ENCODE data around the gene ALDH1A1.

Gene ALDH1A1

GRCh38 chr9:72955571-72955970 lies 2.7 kb upstream of the ALDH1A1 start:
- H3K4me1 Mint-ChIP-seq (ENCODE audit: low read depth): no peaks in the 10 kb centered on the region
- H3K9me3 Mint-ChIP-seq: no peaks in the 10 kb centered on the region
- no peaks in the 10 kb centered on the region for H3K36me3 Mint-ChIP-seq (ENCODE audit: low read depth)
- H3K4me3 Mint-ChIP-seq: no peak overlapping the region
- peaks cover 20% of the 10 kb centered on the region for H3K27me3 Mint-ChIP-seq (ENCODE audit: low read depth)
- no peak overlapping the region for H3K27ac Mint-ChIP-seq

GRCh38 chr9:72955126-72955455 lies 2.2 kb upstream of the ALDH1A1 start:
- no peaks in the 10 kb centered on the region for H3K9me3 Mint-ChIP-seq
- no peaks in the 10 kb centered on the region for H3K36me3 Mint-ChIP-seq (ENCODE audit: low read depth)
- H3K27me3 Mint-ChIP-seq (ENCODE audit: low read depth): peaks cover 20% of the 10 kb centered on the region
- no peak overlapping the region for H3K27ac Mint-ChIP-seq
- H3K4me3 Mint-ChIP-seq: no peak overlapping the region
- no peaks in the 10 kb centered on the region for H3K4me1 Mint-ChIP-seq (ENCODE audit: low read depth)

GRCh38 chr9:72954431-72955125 lies 1.7 kb upstream of the ALDH1A1 start:
- no peaks in the 10 kb centered on the region for H3K36me3 Mint-ChIP-seq (ENCODE audit: low read depth)
- H3K9me3 Mint-ChIP-seq: no peaks in the 10 kb centered on the region
- H3K4me3 Mint-ChIP-seq: no peak overlapping the region
- H3K4me1 Mint-ChIP-seq (ENCODE audit: low read depth): no peaks in the 10 kb centered on the region
- H3K27me3 Mint-ChIP-seq (ENCODE audit: low read depth): peaks cover 20% of the 10 kb centered on the region
- no peak overlapping the region for H3K27ac Mint-ChIP-seq

GRCh38 chr9:72952381-72952690 lies 517 bp downstream of the ALDH1A1 start:
- no peaks in the 10 kb centered on the region for H3K36me3 Mint-ChIP-seq (ENCODE audit: low read depth)
- H3K4me1 Mint-ChIP-seq (ENCODE audit: low read depth): no peaks in the 10 kb centered on the region
- no peaks in the 10 kb centered on the region for H3K9me3 Mint-ChIP-seq
- no peak overlapping the region for H3K4me3 Mint-ChIP-seq
- H3K27me3 Mint-ChIP-seq (ENCODE audit: low read depth): peaks cover 20% of the 10 kb centered on the region
- no peak overlapping the region for H3K27ac Mint-ChIP-seq

GRCh38 chr9:72951520-72952380 lies 1.1 kb downstream of the ALDH1A1 start:
- Mint-ChIP-seq H3K27me3 (ENCODE audit: low read depth) (peaks cover 20% of the 10 kb centered on the region), H3K4me3 (no peak overlapping the region), H3K27ac (no peak overlapping the region), H3K9me3 (no peaks in the 10 kb centered on the region), H3K4me1 (ENCODE audit: low read depth) (no peaks in the 10 kb centered on the region), H3K36me3 (ENCODE audit: low read depth) (no peaks in the 10 kb centered on the region)

- no peaks in the 10 kb centered on the region for H3K4me1 Mint-ChIP-seq (ENCODE audit: low read depth)
- H3K27me3 Mint-ChIP-seq (ENCODE audit: low read depth): peaks cover 20% of the 10 kb centered on the region
- no peaks in the 10 kb centered on the region for H3K9me3 Mint-ChIP-seq
- no peaks in the 10 kb centered on the region for H3K36me3 Mint-ChIP-seq (ENCODE audit: low read depth)
- no peak overlapping the region for H3K27ac Mint-ChIP-seq
- H3K4me3 Mint-ChIP-seq: no peak overlapping the region
Measured at GRCh38 chr9:72950875-72951442, 1.9 kb downstream of the ALDH1A1 start.

- H3K4me3 Mint-ChIP-seq: no peak overlapping the region
- H3K9me3 Mint-ChIP-seq: no peaks in the 10 kb centered on the region
- H3K4me1 Mint-ChIP-seq (ENCODE audit: low read depth): no peaks in the 10 kb centered on the region
- H3K36me3 Mint-ChIP-seq (ENCODE audit: low read depth): no peaks in the 10 kb centered on the region
- no peak overlapping the region for H3K27ac Mint-ChIP-seq
- peaks cover 20% of the 10 kb centered on the region for H3K27me3 Mint-ChIP-seq (ENCODE audit: low read depth)
Measured at GRCh38 chr9:72949918-72950325, 2.9 kb downstream of the ALDH1A1 start.

GRCh38 chr9:72949244-72949582 lies 3.6 kb downstream of the ALDH1A1 start:
- Mint-ChIP-seq H3K9me3 (no peaks in the 10 kb centered on the region), H3K27ac (no peak overlapping the region), H3K36me3 (ENCODE audit: low read depth) (no peaks in the 10 kb centered on the region), H3K27me3 (ENCODE audit: low read depth) (peaks cover 20% of the 10 kb centered on the region), H3K4me1 (ENCODE audit: low read depth) (no peaks in the 10 kb centered on the region), H3K4me3 (no peak overlapping the region)

- Mint-ChIP-seq H3K27ac (no peak overlapping the region), H3K27me3 (ENCODE audit: low read depth) (peaks cover 20% of the 10 kb centered on the region), H3K4me1 (ENCODE audit: low read depth) (no peaks in the 10 kb centered on the region), H3K9me3 (no peaks in the 10 kb centered on the region), H3K4me3 (no peak overlapping the region), H3K36me3 (ENCODE audit: low read depth) (no peaks in the 10 kb centered on the region)
Measured at GRCh38 chr9:72948575-72949243, 4.1 kb downstream of the ALDH1A1 start.

GRCh38 chr9:72947984-72948465 lies 4.8 kb downstream of the ALDH1A1 start:
- H3K36me3 Mint-ChIP-seq (ENCODE audit: low read depth): no peaks in the 10 kb centered on the region
- no peak overlapping the region for H3K4me3 Mint-ChIP-seq
- peaks cover 19% of the 10 kb centered on the region for H3K27me3 Mint-ChIP-seq (ENCODE audit: low read depth)
- H3K9me3 Mint-ChIP-seq: no peaks in the 10 kb centered on the region
- no peak overlapping the region for H3K27ac Mint-ChIP-seq
- H3K4me1 Mint-ChIP-seq (ENCODE audit: low read depth): no peaks in the 10 kb centered on the region

GRCh38 chr9:72946821-72947220 lies 6.0 kb downstream of the ALDH1A1 start:
- Mint-ChIP-seq H3K4me1 (ENCODE audit: low read depth) (no peaks in the 10 kb centered on the region), H3K36me3 (ENCODE audit: low read depth) (no peaks in the 10 kb centered on the region), H3K9me3 (no peaks in the 10 kb centered on the region), H3K27me3 (ENCODE audit: low read depth) (peaks cover 15% of the 10 kb centered on the region), H3K27ac (no peak overlapping the region), H3K4me3 (no peak overlapping the region)

- no peak overlapping the region for H3K4me3 Mint-ChIP-seq
- no peaks in the 10 kb centered on the region for H3K4me1 Mint-ChIP-seq (ENCODE audit: low read depth)
- no peaks in the 10 kb centered on the region for H3K36me3 Mint-ChIP-seq (ENCODE audit: low read depth)
- H3K27me3 Mint-ChIP-seq (ENCODE audit: low read depth): peaks cover 11% of the 10 kb centered on the region
- no peak overlapping the region for H3K27ac Mint-ChIP-seq
- H3K9me3 Mint-ChIP-seq: no peaks in the 10 kb centered on the region
Measured at GRCh38 chr9:72946318-72946717, 6.5 kb downstream of the ALDH1A1 start.

- Mint-ChIP-seq H3K9me3 (no peaks in the 10 kb centered on the region), H3K4me1 (ENCODE audit: low read depth) (no peaks in the 10 kb centered on the region), H3K36me3 (ENCODE audit: low read depth) (no peaks in the 10 kb centered on the region), H3K27ac (no peak overlapping the region), H3K4me3 (no peak overlapping the region), H3K27me3 (ENCODE audit: low read depth) (peaks cover 8% of the 10 kb centered on the region)
Measured at GRCh38 chr9:72945391-72945790, 7.5 kb downstream of the ALDH1A1 start.

GRCh38 chr9:72943844-72944462 lies 8.9 kb downstream of the ALDH1A1 start:
- peaks cover 8% of the 10 kb centered on the region for H3K27me3 Mint-ChIP-seq (ENCODE audit: low read depth)
- no peaks in the 10 kb centered on the region for H3K36me3 Mint-ChIP-seq (ENCODE audit: low read depth)
- no peaks in the 10 kb centered on the region for H3K4me1 Mint-ChIP-seq (ENCODE audit: low read depth)
- H3K9me3 Mint-ChIP-seq: no peaks in the 10 kb centered on the region
- H3K27ac Mint-ChIP-seq: no peak overlapping the region
- no peak overlapping the region for H3K4me3 Mint-ChIP-seq
